HepG2 (cell line): ENCODE measurements around the gene VEGFA. TPM values are rescaled to one million over a fixed set of nuclear protein-coding genes. Genes with fewer than 3 reads are reported as not detected.

Source experiments
- ARHGAP35 ChIP-seq: sonication (generic); formaldehyde crosslinking; IDR thresholded peaks from 2 replicates; pipeline ENCODE4 v1.9.0; 2022; ENCODE audit warnings: mild to moderate bottlenecking, inconsistent platforms, moderate library complexity, missing genetic modification reagents, borderline replicate concordance
- ARNTL ChIP-seq: sonication (generic); formaldehyde crosslinking; IDR thresholded peaks from 2 replicates; pipeline ENCODE4 v1.4.0; 2020; ENCODE audit warnings: mild to moderate bottlenecking, missing genetic modification reagents
- ATF6 ChIP-seq: sonication (generic); formaldehyde crosslinking; conservative IDR thresholded peaks from 2 replicates; pipeline ENCODE4 v1.4.0; 2020; ENCODE audit warnings: missing genetic modification reagents
- CCDC6 ChIP-seq: sonication (generic); formaldehyde crosslinking; IDR thresholded peaks from 2 replicates; pipeline ENCODE4 v1.8.1; 2022; ENCODE audit warnings: mild to moderate bottlenecking, missing genetic modification reagents, moderate library complexity
- CENPT ChIP-seq: sonication (generic); formaldehyde crosslinking; IDR thresholded peaks from 2 replicates; pipeline ENCODE4 v1.8.0; 2022; ENCODE audit warnings: low read depth, mild to moderate bottlenecking, moderate library complexity, missing genetic modification reagents
- E2F1 ChIP-seq: sonication (generic); formaldehyde crosslinking; IDR thresholded peaks from 2 replicates; pipeline ENCODE4 v1.5.0; 2020; ENCODE audit warnings: missing genetic modification reagents
- IRF1 ChIP-seq: sonication (generic); formaldehyde crosslinking; IDR thresholded peaks from 2 replicates; pipeline ENCODE4 v1.4.0; 2020; ENCODE audit warnings: low read depth, mild to moderate bottlenecking, missing genetic modification reagents
- MAFF ChIP-seq: IDR thresholded peaks from 2 replicates; pipeline ENCODE4 v1.6.1; 2011; ENCODE audit warnings: low read depth, low read length, improper control_type of control experiment
- NCOR1 ChIP-seq: fragments of 200-600 bp; sonication (generic); IDR thresholded peaks from 2 replicates; pipeline ENCODE4 v1.7.0; 2017; ENCODE audit warnings: antibody characterized with exemption, low read length, borderline replicate concordance
- NR2F2 ChIP-seq: IDR thresholded peaks from 2 replicates; pipeline ENCODE4 v1.6.1; 2012; ENCODE audit warnings: low read depth, inconsistent platforms, borderline replicate concordance
- PITX1 ChIP-seq: sonication (generic); formaldehyde crosslinking; IDR thresholded peaks from 2 replicates; pipeline ENCODE4 v1.5.1; 2020; ENCODE audit warnings: mild to moderate bottlenecking, missing genetic modification reagents
- SMYD3 ChIP-seq: sonication (generic); formaldehyde crosslinking; IDR thresholded peaks from 2 replicates; pipeline ENCODE4 v1.8.1; 2023; ENCODE audit warnings: mild to moderate bottlenecking, missing genetic modification reagents
- TFDP1 ChIP-seq: IDR thresholded peaks from 2 replicates; pipeline ENCODE4 v1.6.1; 2016; ENCODE audit warnings: missing compliant biosample characterization, missing genetic modification reagents, borderline replicate concordance
- ZBTB33 ChIP-seq: sonication (generic); formaldehyde crosslinking; IDR thresholded peaks from 2 replicates; pipeline ENCODE4 v1.4.0; 2020; ENCODE audit warnings: missing genetic modification reagents
- ZNF143 ChIP-seq: sonication (generic); formaldehyde crosslinking; IDR thresholded peaks from 2 replicates; pipeline ENCODE4 v1.4.0; 2020; ENCODE audit warnings: missing genetic modification reagents
- ZNF17 ChIP-seq: sonication (generic); formaldehyde crosslinking; IDR thresholded peaks from 2 replicates; pipeline ENCODE4 v1.5.0; 2020; ENCODE audit warnings: mild to moderate bottlenecking, missing genetic modification reagents
- ZNF234 ChIP-seq: sonication (generic); formaldehyde crosslinking; conservative IDR thresholded peaks from 2 replicates; pipeline ENCODE4 v1.5.1; 2020; ENCODE audit warnings: mild to moderate bottlenecking, missing genetic modification reagents
- ZNF3 ChIP-seq: IDR thresholded peaks from 2 replicates; pipeline ENCODE4 v1.7.0; 2017; ENCODE audit warnings: inconsistent platforms
- ZNF362 ChIP-seq: sonication (generic); formaldehyde crosslinking; IDR thresholded peaks from 2 replicates; pipeline ENCODE4 v1.4.0; 2020; ENCODE audit warnings: missing genetic modification reagents, mild to moderate bottlenecking, borderline replicate concordance
- ZNF446 ChIP-seq: sonication (generic); formaldehyde crosslinking; IDR thresholded peaks from 2 replicates; pipeline ENCODE4 v1.5.0; 2020; ENCODE audit warnings: mild to moderate bottlenecking, missing genetic modification reagents
- polyA plus RNA-seq, 8 experiments: library from polyadenylated mRNA; depleted of rRNA in 3 of 8; stranded (reverse) in 7 of 8; unstranded in 1 of 8; fragments of >200 nt; fragmentation: Illumina TruSeq in 4 of 8; extraction: Trizol in 4 of 8; gene quantifications; 2 replicates each; pipeline versions ENCODE4 v1.2.1 to v1.2.3, GENCODE V29; 2011 to 2016; ENCODE audit warnings: low read depth in 4 of 8, missing spikeins in 1 of 8, mixed read lengths in 1 of 8; ENCODE audit not compliant: insufficient read depth in 1 of 8
- total RNA-seq, 5 experiments: library from RNA; depleted of rRNA; stranded (reverse); fragments of >200 nt; fragmentation: Illumina TruSeq; extraction: Trizol; gene quantifications; 2 replicates each; pipeline ENCODE4 v1.2.3, GENCODE V29; 2016; ENCODE audit warnings: low read depth in 1 of 5

VEGFA gene
- total and polyA plus RNA-seq, 2 of the 13 experiments (the other 11 are each of a cell fraction or from before 2014, with no cell fraction given): 68.1 to 629 TPM

GRCh38 chr6:43804550-43805223 lies 34.7 kb downstream of the VEGFA start (continued):
- TF ChIP-seq E2F1 (CRISPR knock-in tag): no peak
- TF ChIP-seq CENPT (CRISPR knock-in tag): no peak
- TF ChIP-seq CCDC6 (CRISPR knock-in tag): peak; percentile 42; the same call in 1 of the 2 replicates
- no peak for TF ChIP-seq ZNF362 (CRISPR knock-in tag)
- TF ChIP-seq ATF6: no peak
- no peak for TF ChIP-seq ZNF446 (CRISPR knock-in tag)
- no peak for TF ChIP-seq MAFF
- peak; percentile 70 for TF ChIP-seq ARNTL (CRISPR knock-in tag)
- no peak for TF ChIP-seq ARHGAP35 (CRISPR knock-in tag)
- TF ChIP-seq IRF1 (CRISPR knock-in tag): no peak
- TF ChIP-seq NR2F2: peak; percentile 91
- no peak for TF ChIP-seq ZNF3 (CRISPR knock-in tag)
- TF ChIP-seq ZNF234: no peak
- TF ChIP-seq ZNF17 (CRISPR knock-in tag): 0 out of 2 replicates have a peak, but pooled peaks have one; percentile 66
- TF ChIP-seq ZBTB33: no peak
- no peak for TF ChIP-seq SMYD3 (CRISPR knock-in tag)
- peak; percentile 82 for TF ChIP-seq NCOR1
- TF ChIP-seq TFDP1: no peak
- TF ChIP-seq PITX1 (CRISPR knock-in tag): peak; percentile 84; the same call in 1 of the 2 replicates
- no peak for TF ChIP-seq ZNF143
